Peyer's patch (tissue), 4 donors: Measurements from ENCODE around the gene FAM169A.

Experiments
- POLR2A ChIP-seq, 2 donors: fragments of 450-650 bp; IDR thresholded peaks; one replicate each; pipeline ENCODE4 v1.5.1; 2017; ENCODE audit warnings: antibody characterized with exemption in 2 of 2, mild to moderate bottlenecking in 2 of 2, moderate library complexity in 2 of 2
- TF ChIP-seq, protein P1 (sequence below), 6 experiments: fragments of 450-650 bp in 4 of 6; fragments of 200-600 bp in 2 of 6; sonication (generic) in 1 of 6; IDR thresholded peaks; one replicate each; pipeline ENCODE4 v1.5.1; 2017 to 2019; ENCODE audit warnings: antibody characterized with exemption in 6 of 6, mild to moderate bottlenecking in 3 of 6, moderate library complexity in 1 of 6

DNA sequence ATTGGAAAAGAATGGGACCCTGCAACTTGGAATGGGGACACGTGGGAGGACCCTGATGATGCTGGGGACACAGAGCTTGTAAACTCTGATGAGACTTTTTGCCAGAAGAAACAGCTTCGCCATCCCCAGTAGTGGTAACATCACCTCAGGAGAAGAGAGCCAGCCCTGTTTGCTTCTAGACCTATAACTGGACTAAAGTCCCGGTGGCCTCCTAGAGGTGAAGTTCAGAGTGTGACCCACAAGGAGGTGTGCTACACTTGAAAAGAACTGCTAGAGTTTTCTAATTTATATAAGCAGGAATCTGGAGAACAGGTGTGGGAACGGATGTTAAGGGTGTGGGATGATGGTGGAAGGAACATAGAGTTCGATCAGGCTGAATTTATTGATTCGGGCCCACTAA is 79.3 kb downstream of the FAM169A start:
- TF ChIP-seq, protein P1, sequence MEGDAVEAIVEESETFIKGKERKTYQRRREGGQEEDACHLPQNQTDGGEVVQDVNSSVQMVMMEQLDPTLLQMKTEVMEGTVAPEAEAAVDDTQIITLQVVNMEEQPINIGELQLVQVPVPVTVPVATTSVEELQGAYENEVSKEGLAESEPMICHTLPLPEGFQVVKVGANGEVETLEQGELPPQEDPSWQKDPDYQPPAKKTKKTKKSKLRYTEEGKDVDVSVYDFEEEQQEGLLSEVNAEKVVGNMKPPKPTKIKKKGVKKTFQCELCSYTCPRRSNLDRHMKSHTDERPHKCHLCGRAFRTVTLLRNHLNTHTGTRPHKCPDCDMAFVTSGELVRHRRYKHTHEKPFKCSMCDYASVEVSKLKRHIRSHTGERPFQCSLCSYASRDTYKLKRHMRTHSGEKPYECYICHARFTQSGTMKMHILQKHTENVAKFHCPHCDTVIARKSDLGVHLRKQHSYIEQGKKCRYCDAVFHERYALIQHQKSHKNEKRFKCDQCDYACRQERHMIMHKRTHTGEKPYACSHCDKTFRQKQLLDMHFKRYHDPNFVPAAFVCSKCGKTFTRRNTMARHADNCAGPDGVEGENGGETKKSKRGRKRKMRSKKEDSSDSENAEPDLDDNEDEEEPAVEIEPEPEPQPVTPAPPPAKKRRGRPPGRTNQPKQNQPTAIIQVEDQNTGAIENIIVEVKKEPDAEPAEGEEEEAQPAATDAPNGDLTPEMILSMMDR (IDR thresholded peaks at IDR 0.05), result peak in 3 of 6 experiments; percentile 27 to 38 (median 32)
- TF ChIP-seq POLR2A (IDR thresholded peaks at IDR 0.05), result no peak
